HepG2 (cell line): ENCODE results near the gene SRPRB. TPM values are rescaled to one million over a fixed set of nuclear protein-coding genes. Genes with fewer than 3 reads are reported as not detected.

Experiments
- ATAC-seq: fragments of 200-7000 bp; cut with Tn5 transposase; 3 replicates; pipeline ENCODE4 v1.9.1; 2020; ENCODE audit warnings: mild to moderate bottlenecking, moderate library complexity
- BruUV-seq: library from RNA; stranded (reverse); fragments of 400-500 nt; replicated peaks from 2 replicates; lab custom pipeline; 2021; lab: Mats Ljungman, UMichigan
- CTCF ChIA-PET: fragments of 300-600 bp; formaldehyde crosslinking; extraction: SDS; loops from one replicate; lab custom pipeline; 2021; ENCODE audit warnings: low total read pairs, inconsistent platforms, low intra/inter-chr PET ratio; lab: Yijun Ruan, JAX
- POLR2A ChIA-PET: fragments of 350-600 bp; sonication (Branson Sonifier 250); formaldehyde crosslinking; loops from one replicate; lab custom pipeline; 2020; ENCODE audit warnings: antibody characterized with exemption, inconsistent platforms; lab: Yijun Ruan, JAX
- DNase-seq: peaks from one replicate; pipeline ENCODE4 v3.0.0-alpha.2; 2015; ENCODE audit warnings: low spot score
- FAIRE-seq: peaks from 3 replicates; lab custom pipeline; 2011; peaks lifted over from hg19 to GRCh38; lab: Jason Lieb, UNC
- H2AFZ ChIP-seq: one replicate; pipeline ENCODE4 v1.6.1; 2011; ENCODE audit warnings: low read length, inconsistent platforms
- H3K27ac ChIP-seq: fragments of 300-600 bp; 3 replicates; pipeline ENCODE4 v1.8.0; 2011; ENCODE audit warnings: mixed run types, mild to moderate bottlenecking, mixed read lengths, low read length, inconsistent platforms; ENCODE audit not compliant: insufficient read depth; ENCODE audit errors: extremely low read length
- H3K27me3 ChIP-seq, 2 experiments: fragments of 200-600 bp in 1 of 2; 2 replicates in 1 of 2; 3 replicates in 1 of 2; pipeline versions ENCODE4 v1.6.0 to v1.8.0; 2011; ENCODE audit warnings: low read length in 2 of 2, mild to moderate bottlenecking in 2 of 2, moderate library complexity in 2 of 2, inconsistent platforms in 1 of 2; ENCODE audit not compliant: insufficient read depth in 2 of 2, control insufficient read depth in 1 of 2
- H3K36me3 ChIP-seq, 2 experiments: fragments of 200-600 bp in 1 of 2; replicated peaks in 1 of 2; 2 replicates in 1 of 2; 3 replicates in 1 of 2; pipeline versions ENCODE4 v1.5.1 to v1.8.0; 2011; ENCODE audit warnings: low read length in 2 of 2, inconsistent platforms in 1 of 2; ENCODE audit not compliant: insufficient read depth in 2 of 2, control insufficient read depth in 1 of 2
- H3K4me1 ChIP-seq: 2 replicates; pipeline ENCODE4 v1.5.1; 2012; ENCODE audit warnings: low read length, inconsistent platforms; ENCODE audit not compliant: insufficient read depth
- H3K4me2 ChIP-seq: 2 replicates; pipeline ENCODE4 v1.6.0; 2011; ENCODE audit warnings: low read depth, low read length, inconsistent platforms
- H3K4me3 ChIP-seq, 3 experiments: fragments of 200-600 bp in 1 of 3; sonication (generic), shearing (Covaris generic) in 1 of 3; replicated peaks in 1 of 3; 2 replicates each; pipeline ENCODE4 v1.5.1; 2011 to 2016; ENCODE audit warnings: low read length in 3 of 3, inconsistent platforms in 2 of 3, low read depth in 2 of 3, mild to moderate bottlenecking in 2 of 3, control low read depth in 1 of 3, mixed read lengths in 1 of 3; ENCODE audit not compliant: insufficient read depth in 1 of 3
- H3K79me2 ChIP-seq: one replicate; pipeline ENCODE4 v1.6.1; 2011; ENCODE audit warnings: low read length, inconsistent platforms; ENCODE audit not compliant: insufficient read depth
- H3K9ac ChIP-seq: 2 replicates; pipeline ENCODE4 v1.6.0; 2011; ENCODE audit warnings: mild to moderate bottlenecking, low read depth, low read length, inconsistent platforms; ENCODE audit not compliant: insufficient read depth
- H3K9me3 ChIP-seq: 2 replicates; pipeline ENCODE4 v1.5.1; 2012; ENCODE audit warnings: mild to moderate bottlenecking, low read length
- H4K20me1 ChIP-seq: 2 replicates; pipeline ENCODE4 v1.6.0; 2011; ENCODE audit warnings: inconsistent platforms, mild to moderate bottlenecking, low read length, moderate library complexity; ENCODE audit not compliant: insufficient read depth
- ATF5 ChIP-seq: sonication (generic); formaldehyde crosslinking; IDR thresholded peaks from 2 replicates; pipeline ENCODE4 v1.4.0; 2020; ENCODE audit warnings: mild to moderate bottlenecking, low read depth, missing genetic modification reagents
- CBX5 ChIP-seq: sonication (generic); formaldehyde crosslinking; IDR thresholded peaks from 2 replicates; pipeline ENCODE4 v1.4.0; 2020; ENCODE audit warnings: missing genetic modification reagents, borderline replicate concordance
- HINFP ChIP-seq: sonication (generic); formaldehyde crosslinking; IDR thresholded peaks from 2 replicates; pipeline ENCODE4 v1.4.0; 2020; ENCODE audit warnings: low read depth, mild to moderate bottlenecking, missing genetic modification reagents
- IKZF5 ChIP-seq: IDR thresholded peaks from 2 replicates; pipeline ENCODE4 v1.6.1; 2018; ENCODE audit warnings: missing genetic modification reagents, mild to moderate bottlenecking, missing compliant biosample characterization
- KLF16 ChIP-seq, 2 experiments: sonication (generic) in 1 of 2; formaldehyde crosslinking in 1 of 2; IDR thresholded peaks; 2 replicates each; pipeline versions ENCODE4 v1.6.1 to v1.8.0; 2016 to 2023; ENCODE audit warnings: missing genetic modification reagents in 2 of 2, missing compliant biosample characterization in 1 of 2
- RAD21 ChIP-seq: fragments of 450-650 bp; formaldehyde crosslinking; IDR thresholded peaks from 2 replicates; pipeline ENCODE4 v1.5.0; 2020; ENCODE audit warnings: mild to moderate bottlenecking
- SP5 ChIP-seq: IDR thresholded peaks from 2 replicates; pipeline ENCODE4 v1.6.1; 2016; ENCODE audit warnings: low read depth, borderline replicate concordance
- ZC3H13 ChIP-seq: sonication (generic); formaldehyde crosslinking; IDR thresholded peaks from 2 replicates; pipeline ENCODE4 v1.8.1; 2023; ENCODE audit warnings: mild to moderate bottlenecking, missing genetic modification reagents, moderate library complexity
- ZMAT3 ChIP-seq: sonication (generic); formaldehyde crosslinking; conservative IDR thresholded peaks from 2 replicates; pipeline ENCODE4 v1.7.0; 2021; ENCODE audit warnings: missing genetic modification reagents
- ZMYM4 ChIP-seq: sonication (generic); formaldehyde crosslinking; IDR thresholded peaks from 2 replicates; pipeline ENCODE4 v1.8.1; 2023; ENCODE audit warnings: mild to moderate bottlenecking, missing genetic modification reagents
- ZNF646 ChIP-seq: sonication (generic); formaldehyde crosslinking; IDR thresholded peaks from 2 replicates; pipeline ENCODE4 v1.9.0; 2021; ENCODE audit warnings: mild to moderate bottlenecking, missing genetic modification reagents
- ZNF770 ChIP-seq: sonication (generic); formaldehyde crosslinking; IDR thresholded peaks from 2 replicates; pipeline ENCODE4 v1.5.0; 2020; ENCODE audit warnings: mild to moderate bottlenecking, missing genetic modification reagents
- ZNF790 ChIP-seq: sonication (generic); formaldehyde crosslinking; IDR thresholded peaks from 2 replicates; pipeline ENCODE4 v1.8.0; 2022; ENCODE audit warnings: missing genetic modification reagents, mild to moderate bottlenecking, borderline replicate concordance
- WGBS: methylation state at CpG from one replicate; pipeline ENCODE4 v1.1.6; 2017; ENCODE audit warnings: low lambda C conversion rate; 5-methylcytosine and 5-hydroxymethylcytosine counted together
- in situ Hi-C: cut with HindIII; loops from 2 replicates; pipeline ENCODE4 v1.10.0; 2017; ENCODE audit warnings: low pct_unique_long_range_greater_than_20kb; ENCODE audit not compliant: extremely low pct_ligation_motif_present
- intact Hi-C: fragments of 100-400 bp; cut with micrococcal nuclease; formaldehyde crosslinking; loops from one replicate; pipeline ENCODE4 v1.10.0; 2022; ENCODE audit not compliant: unreplicated experiment
- polyA plus RNA-seq, 8 experiments: library from polyadenylated mRNA; depleted of rRNA in 3 of 8; stranded (reverse) in 7 of 8; unstranded in 1 of 8; fragments of >200 nt; fragmentation: Illumina TruSeq in 4 of 8; extraction: Trizol in 4 of 8; gene quantifications; 2 replicates each; pipeline versions ENCODE4 v1.2.1 to v1.2.3, GENCODE V29; 2011 to 2016; ENCODE audit warnings: low read depth in 4 of 8, missing spikeins in 1 of 8, mixed read lengths in 1 of 8; ENCODE audit not compliant: insufficient read depth in 1 of 8
- total RNA-seq, 5 experiments: library from RNA; depleted of rRNA; stranded (reverse); fragments of >200 nt; fragmentation: Illumina TruSeq; extraction: Trizol; gene quantifications; 2 replicates each; pipeline ENCODE4 v1.2.3, GENCODE V29; 2016; ENCODE audit warnings: low read depth in 1 of 5

SRPRB gene
- total and polyA plus RNA-seq, 2 of the 13 experiments (the other 11 are each of a cell fraction or from before 2014, with no cell fraction given), result 41.0 to 111 TPM

- Histone ChIP-seq H4K20me1 (no peaks in the 10 kb centered on the region), H3K4me1 (no peaks in the 10 kb centered on the region), H3K79me2 (no peaks in the 10 kb centered on the region), H3K9ac (no peak overlapping the region), H3K27ac (no peak overlapping the region), H3K4me2 (no peak overlapping the region), H3K27me3 (peaks cover 5 to 34% of the 10 kb centered on the region in 2 experiments; a peak in 4 of 5 replicates), H3K36me3 (no peaks in the 10 kb centered on the region), H2AFZ (no peak overlapping the region), H3K4me3 (no peak overlapping the region), H3K9me3 (no peaks in the 10 kb centered on the region)
- FAIRE-seq (no peak), DNase-seq (no peak), ATAC-seq (no peak)
- ChIA-PET POLR2A (no interaction called here), CTCF (no interaction called here)
- intact Hi-C loops, result no loop called here
- in situ Hi-C loops, result no loop called here
- 30% methylated on average over 4 of the region's 4 CpGs for WGBS
- BruUV-seq, result no TSS peak
- TF ChIP-seq ZNF790 (CRISPR knock-in tag) (no peak), ZC3H13 (no peak), ZNF646 (CRISPR knock-in tag) (no peak), KLF16 (CRISPR knock-in tag; IDR thresholded peaks at IDR 0.05) (no peak), SP5 (CRISPR knock-in tag) (no peak), CBX5 (no peak), ATF5 (CRISPR knock-in tag) (no peak), IKZF5 (CRISPR knock-in tag) (no peak), ZMAT3 (CRISPR knock-in tag) (no peak), RAD21 (CRISPR knock-in tag) (no peak), HINFP (CRISPR knock-in tag) (no peak), ZNF770 (CRISPR knock-in tag) (no peak), ZMYM4 (CRISPR knock-in tag) (no peak)
Measured at GRCh38 chr3:133845127-133845526, 39.5 kb downstream of the SRPRB start.
